H1 (cell line): ENCODE measurements around the gene COQ8A. TPM values are rescaled to one million over a fixed set of nuclear protein-coding genes. Genes with fewer than 3 reads are reported as not detected.
A peak's percentile ranks its signal among the peaks of the same experiment; 100 is the strongest.

Source experiments
- CTCF ChIA-PET: fragments of 300-600 bp; sonication (Branson Sonifier 250); formaldehyde crosslinking; loops from one replicate; lab custom pipeline; 2021; ENCODE audit not compliant: partially characterized antibody; lab: Charles Lee
- POLR2A ChIA-PET: fragments of 300-600 bp; sonication (Branson Sonifier 250); formaldehyde crosslinking; loops from one replicate; lab custom pipeline; 2021; ENCODE audit warnings: inconsistent platforms; ENCODE audit not compliant: partially characterized antibody; lab: Charles Lee
- DNase-seq, 2 experiments: peaks; one replicate each; pipeline versions ENCODE4 v3.0.0 to v3.0.0-alpha.2; 2010 to 2022; ENCODE audit warnings: low spot score in 2 of 2, low read depth in 1 of 2, mixed read lengths in 1 of 2
- FAIRE-seq: peaks from 2 replicates; lab custom pipeline; 2011; peaks lifted over from hg19 to GRCh38; lab: Jason Lieb, UNC
- H2AFZ ChIP-seq: 2 replicates; pipeline ENCODE4 v1.8.1; 2012; ENCODE audit warnings: low read length, inconsistent platforms
- H2AK5ac ChIP-seq: 2 replicates; pipeline ENCODE4 v1.6.1; 2013; ENCODE audit warnings: low read depth, low read length
- H2BK120ac ChIP-seq: replicated peaks from 2 replicates; pipeline ENCODE3; 2013; ENCODE audit warnings: low read depth, low read length, inconsistent platforms
- H2BK12ac ChIP-seq: 2 replicates; pipeline ENCODE4 v1.6.1; 2013; ENCODE audit warnings: low read depth, low read length
- H2BK15ac ChIP-seq: 2 replicates; pipeline ENCODE4 v1.6.1; 2013; ENCODE audit warnings: low read length
- H2BK20ac ChIP-seq: 2 replicates; pipeline ENCODE4 v1.6.1; 2013; ENCODE audit warnings: low read length
- H2BK5ac ChIP-seq: 2 replicates; pipeline ENCODE4 v1.6.1; 2013; ENCODE audit warnings: low read depth, low read length
- H3K14ac ChIP-seq: 2 replicates; pipeline ENCODE4 v1.6.1; 2013; ENCODE audit warnings: inconsistent platforms; ENCODE audit not compliant: insufficient read length
- H3K18ac ChIP-seq: 2 replicates; pipeline ENCODE4 v1.6.1; 2013; ENCODE audit warnings: low read length; ENCODE audit errors: extremely low read depth
- H3K23ac ChIP-seq: 2 replicates; pipeline ENCODE4 v1.6.1; 2013; ENCODE audit warnings: inconsistent platforms; ENCODE audit not compliant: insufficient read length
- H3K23me2 ChIP-seq: 2 replicates; pipeline ENCODE4 v1.6.1; 2013; ENCODE audit warnings: low read depth, low read length
- H3K27ac ChIP-seq: 2 replicates; pipeline ENCODE4 v1.6.1; 2011; ENCODE audit warnings: low read depth, low read length, inconsistent platforms
- H3K27me3 ChIP-seq, 4 experiments: replicated peaks in 1 of 4; 1 replicate in 1 of 4; 2 replicates in 3 of 4; pipeline versions ENCODE4 v1.6.1 to v1.8.1; 2011 to 2013; ENCODE audit warnings: low read length in 3 of 4, mild to moderate bottlenecking in 3 of 4, inconsistent platforms in 2 of 4, mixed read lengths in 2 of 4, moderate library complexity in 1 of 4; ENCODE audit not compliant: control insufficient read depth in 3 of 4, insufficient read depth in 3 of 4; ENCODE audit errors: extremely low read depth in 1 of 4
- H3K36me3 ChIP-seq, 4 experiments: 2 replicates each; pipeline versions ENCODE4 v1.6.1 to v1.8.1; 2011 to 2013; ENCODE audit warnings: mild to moderate bottlenecking in 4 of 4, low read length in 3 of 4, moderate library complexity in 2 of 4, control low read depth in 1 of 4, inconsistent platforms in 1 of 4; ENCODE audit not compliant: insufficient read depth in 4 of 4, control insufficient read depth in 2 of 4
- H3K4ac ChIP-seq: replicated peaks from 2 replicates; pipeline ENCODE3; 2013; ENCODE audit warnings: low read length, low read depth, mixed read lengths, inconsistent platforms; ENCODE audit not compliant: insufficient read length
- H3K4me1 ChIP-seq, 4 experiments: replicated peaks in 1 of 4; 1 replicate in 1 of 4; 2 replicates in 3 of 4; pipeline versions ENCODE4 v1.6.1 to v1.8.1; 2011 to 2013; ENCODE audit warnings: low read length in 3 of 4, inconsistent platforms in 2 of 4, mixed read lengths in 1 of 4; ENCODE audit not compliant: insufficient read depth in 4 of 4, control insufficient read depth in 3 of 4
- H3K4me2 ChIP-seq, 2 experiments: 2 replicates each; pipeline versions ENCODE4 v1.6.1 to v1.8.1; 2011 to 2013; ENCODE audit warnings: low read depth in 2 of 2, low read length in 2 of 2, control low read depth in 1 of 2, inconsistent platforms in 1 of 2, mild to moderate bottlenecking in 1 of 2; ENCODE audit not compliant: insufficient read depth in 1 of 2
- H3K4me3 ChIP-seq, 4 experiments: fragments of 200-600, 300-600 bp in 1 of 4; sonication (generic), shearing (Covaris generic), sonication (Bioruptor Twin) in 1 of 4; 2 replicates each; pipeline versions ENCODE4 v1.5.1 to v1.8.1; 2011 to 2016; ENCODE audit warnings: low read length in 4 of 4, low read depth in 3 of 4, control low read depth in 2 of 4, inconsistent platforms in 2 of 4, mild to moderate bottlenecking in 2 of 4, mixed read lengths in 1 of 4, moderate library complexity in 1 of 4; ENCODE audit not compliant: insufficient read depth in 2 of 4; ENCODE audit errors: extremely low read depth in 1 of 4
- H3K56ac ChIP-seq: replicated peaks from 2 replicates; pipeline ENCODE3; 2013; ENCODE audit warnings: low read depth, mild to moderate bottlenecking, mixed read lengths, low read length, inconsistent platforms; ENCODE audit not compliant: insufficient read length
- H3K79me1 ChIP-seq: 2 replicates; pipeline ENCODE4 v1.6.1; 2013; ENCODE audit warnings: low read depth, low read length, control low read depth
- H3K79me2 ChIP-seq, 2 experiments: 2 replicates each; pipeline versions ENCODE4 v1.6.1 to v1.8.1; 2012 to 2013; ENCODE audit warnings: low read length in 2 of 2, mild to moderate bottlenecking in 2 of 2, inconsistent platforms in 1 of 2; ENCODE audit not compliant: insufficient read depth in 2 of 2, control insufficient read depth in 1 of 2
- H3K9ac ChIP-seq, 4 experiments: replicated peaks in 1 of 4; 1 replicate in 1 of 4; 2 replicates in 3 of 4; pipeline versions ENCODE4 v1.6.1 to v1.8.1; 2011 to 2013; ENCODE audit warnings: low read depth in 3 of 4, low read length in 3 of 4, control low read depth in 2 of 4, mild to moderate bottlenecking in 2 of 4, moderate library complexity in 2 of 4, inconsistent platforms in 1 of 4; ENCODE audit errors: extremely low read depth in 1 of 4
- H3K9me3 ChIP-seq, 2 experiments: 2 replicates each; pipeline versions ENCODE4 v1.6.1 to v1.8.1; 2012 to 2013; ENCODE audit warnings: mild to moderate bottlenecking in 2 of 2, moderate library complexity in 2 of 2, control low read depth in 1 of 2, inconsistent platforms in 1 of 2, low read depth in 1 of 2, low read length in 1 of 2, mixed read lengths in 1 of 2; ENCODE audit not compliant: insufficient read depth in 2 of 2
- H4K20me1 ChIP-seq, 2 experiments: replicated peaks in 1 of 2; 2 replicates each; pipeline versions ENCODE3 to v1.8.1; 2011 to 2013; ENCODE audit warnings: inconsistent platforms in 2 of 2, low read length in 2 of 2, mild to moderate bottlenecking in 1 of 2; ENCODE audit not compliant: insufficient read depth in 2 of 2, control insufficient read depth in 1 of 2
- H4K5ac ChIP-seq: 2 replicates; pipeline ENCODE4 v1.6.1; 2013; ENCODE audit warnings: low read length, low read depth, mixed read lengths, inconsistent platforms; ENCODE audit not compliant: insufficient read length
- H4K8ac ChIP-seq: 2 replicates; pipeline ENCODE4 v1.8.0; 2013; ENCODE audit warnings: mild to moderate bottlenecking, moderate library complexity, low read length, inconsistent platforms; ENCODE audit not compliant: insufficient read depth; ENCODE audit errors: extremely low read depth
- H4K91ac ChIP-seq: replicated peaks from 2 replicates; pipeline ENCODE3; 2013; ENCODE audit warnings: low read length, mixed read lengths, inconsistent platforms; ENCODE audit not compliant: insufficient read length
- WGBS, 2 experiments: shearing (Covaris generic) in 1 of 2; methylation state at CpG; one replicate each; pipeline versions ENCODE4 v1.1.6 to v1.1.7; 2013 to 2015; ENCODE audit warnings: low lambda C conversion rate in 2 of 2, mixed read lengths in 2 of 2, inconsistent platforms in 1 of 2, low coverage in 1 of 2, missing lambda C conversion rate in 1 of 2; ENCODE audit not compliant: insufficient replicate concordance in 2 of 2, insufficient coverage in 1 of 2, insufficient read length in 1 of 2; ENCODE audit errors: extremely low coverage in 1 of 2, missing lambda C conversion rate in 1 of 2; 5-methylcytosine and 5-hydroxymethylcytosine counted together
- polyA plus RNA-seq, 7 experiments: library from polyadenylated mRNA; depleted of rRNA in 3 of 7; stranded (reverse) in 5 of 7; unstranded in 2 of 7; fragments of >200 nt in 5 of 7; fragments of 200-250 nt in 2 of 7; gene quantifications; 1 replicate in 5 of 7; 2 replicates in 1 of 7; 4 replicates in 1 of 7; pipeline versions ENCODE4 v1.2.1 to v1.2.3, GENCODE V29; 2011 to 2013; ENCODE audit warnings: missing spikeins in 2 of 7, mixed read lengths in 2 of 7
- total RNA-seq: library from RNA; stranded (reverse); fragmentation: NEBNext Ultra II Directional; extraction: Animal tissue kit (Norgen Biotek cat#: 25700); gene quantifications from 2 replicates; pipeline ENCODE4 v1.2.1, GENCODE V29; 2021

The COQ8A gene
- total and polyA plus RNA-seq, 2 of the 8 experiments (the other 6 are each of a cell fraction or from before 2014, with no cell fraction given), result 28.5 to 38.9 TPM

- POLR2A ChIA-PET, result interaction anchor here (0.6 to 3.6 kb wide), 3 partner anchors 12 to 1119 kb away, joined by 3 to 18 read pairs (median 3); no protein-coding TSS in a partner anchor
- CTCF ChIA-PET, result interaction anchor here (1.6 to 1.9 kb wide), 2 partner anchors 25 to 26 kb away, joined by 4 to 9 read pairs; no protein-coding TSS in a partner anchor
- Histone ChIP-seq H3K79me2 (peaks cover 0 to 23% of the 10 kb centered on the region in 2 experiments; a peak in 2 of 4 replicates), H3K27me3 (peaks cover 0 to 2% (median 0%) of the 10 kb centered on the region in 4 experiments; a peak in 3 of 7 replicates), H3K14ac (no peak overlapping the region), H3K9ac (no peak overlapping the region), H3K23ac (no peak overlapping the region), H2AK5ac (0 out of 2 replicates have a peak overlapping the region, but pooled peaks have one; percentile 11), H3K27ac (no peak overlapping the region), H3K56ac (no peak overlapping the region), H3K36me3 (no peaks in the 10 kb centered on the region), H3K9me3 (no peaks in the 10 kb centered on the region), H3K4me3 (no peak overlapping the region), H2AFZ (peak overlapping the region; percentile 8; the same call in 1 of the 2 replicates), H2BK20ac (no peak overlapping the region), H3K79me1 (peaks cover 4% of the 10 kb centered on the region; the same call in 1 of the 2 replicates), H4K5ac (no peak overlapping the region), H4K91ac (no peak overlapping the region), H4K8ac (no peak overlapping the region), H2BK12ac (peak overlapping the region; percentile 0; the same call in 1 of the 2 replicates), H2BK5ac (no peak overlapping the region), H3K18ac (no peak overlapping the region), H2BK15ac (no peak overlapping the region), H3K4me2 (peak overlapping the region in 1 of 2 experiments; percentile 68; a peak in 1 of 4 replicates), H3K4ac (no peak overlapping the region), H3K23me2 (peaks cover 9% of the 10 kb centered on the region), H4K20me1 (no peaks in the 10 kb centered on the region), H3K4me1 (peaks cover 2 to 6% (median 4%) of the 10 kb centered on the region in 4 experiments), H2BK120ac (no peak overlapping the region)
- 90% methylated on average over 10 of the region's 10 CpGs; no CpG with 5 or more reads in 1 of the 2 experiments for WGBS, 2 experiments
- FAIRE-seq, result no peak
- no peak for DNase-seq
These were observed 2.0 kb upstream of the COQ8A start for GRCh38 chr1:226937940-226938725.
